Stimulated activated CD4-positive, alpha-beta T cell treated with anti-CD3 and anti-CD28 coated beads, Interleukin-1b, Interleukin-23, amount 100 ng/mL, for 1 hour (primary cell): ENCODE data around the gene RSPH10B2.
"Not testable (repeated sequence)": the region's sequence is repeated elsewhere in the genome, so short reads cannot be mapped to it uniquely, and the experiment has no call there.

Experiments used
- DNase-seq, 2 donors: peaks; one replicate each; pipeline ENCODE4 v3.0.0-alpha.2; 2020; ENCODE audit warnings: low read depth in 2 of 2

Gene RSPH10B2

GRCh38 chr7:6842278-6842921 is 88.5 kb downstream of the RSPH10B2 start:
- DNase-seq: not testable (repeated sequence)

GRCh38 chr7:6843092-6843491 is 89.2 kb downstream of the RSPH10B2 start:
- not testable (repeated sequence) for DNase-seq

- not testable (repeated sequence) for DNase-seq
These were observed 89.8 kb downstream of the RSPH10B2 start for GRCh38 chr7:6843654-6844053.

DNA sequence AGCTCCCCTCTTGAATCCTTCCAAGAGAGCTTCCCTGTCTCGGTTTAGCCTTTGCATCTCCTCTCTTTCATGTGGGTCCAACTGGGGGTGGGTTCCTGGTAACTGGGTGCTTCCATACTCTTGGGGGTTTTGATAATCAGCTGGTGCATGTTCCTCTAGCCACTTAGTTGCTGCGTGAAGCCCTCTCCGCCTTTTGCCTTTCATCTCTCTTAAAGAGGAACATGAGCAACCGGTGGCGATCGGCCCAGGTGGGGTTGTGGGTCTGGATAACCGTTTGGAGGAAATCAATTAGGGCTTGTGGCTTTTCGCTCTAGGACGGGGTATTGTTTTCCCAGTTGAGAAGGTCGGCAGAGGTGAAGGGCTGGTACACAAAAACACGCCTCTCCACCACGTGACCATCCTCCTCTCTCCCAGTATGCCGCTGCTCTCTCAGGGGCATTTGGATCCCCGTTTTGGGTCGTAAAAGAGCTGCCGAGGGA is 92.1 kb downstream of the RSPH10B2 start:
- DNase-seq: not testable (repeated sequence)

DNA sequence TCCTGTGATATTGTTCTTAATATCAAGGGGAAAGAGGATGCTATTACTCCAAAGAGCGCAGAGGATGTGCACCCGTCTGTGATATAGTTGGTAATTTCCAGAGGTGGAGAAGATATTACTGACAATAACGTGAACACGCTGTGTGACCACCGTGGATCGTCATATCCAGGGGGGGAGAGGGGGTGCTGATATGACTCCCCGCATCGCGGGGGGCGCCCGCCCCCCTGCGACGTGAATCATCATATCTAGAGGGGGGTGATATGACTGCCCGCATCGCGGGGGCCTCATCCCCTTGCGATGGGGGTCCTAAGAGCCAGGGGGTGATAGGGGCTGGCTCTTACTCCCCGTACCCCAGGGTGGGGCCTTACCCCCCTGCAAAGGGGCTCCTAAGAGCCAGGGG is 93.8 kb downstream of the RSPH10B2 start:
- not testable (repeated sequence) for DNase-seq
